Mucosa of rectum (tissue), 2 donors: ENCODE results near the gene MAST4.
"Not testable (repeated sequence)": the region's sequence is repeated elsewhere in the genome, so short reads cannot be mapped to it uniquely, and the experiment has no call there.

Source experiments
- H3K27ac ChIP-seq, 2 donors: one replicate each; pipeline ENCODE4 v1.7.0; 2013; ENCODE audit warnings: inconsistent platforms in 2 of 2, low read depth in 2 of 2, low read length in 2 of 2
- H3K27me3 ChIP-seq, 2 donors: one replicate each; pipeline ENCODE4 v1.7.0; 2013; ENCODE audit warnings: low read length in 2 of 2; ENCODE audit not compliant: control insufficient read depth in 2 of 2, insufficient read depth in 2 of 2
- H3K36me3 ChIP-seq, 2 donors: one replicate each; pipeline ENCODE4 v1.7.0; 2013; ENCODE audit warnings: low read length in 2 of 2; ENCODE audit not compliant: control insufficient read depth in 2 of 2, insufficient read depth in 2 of 2
- H3K4me1 ChIP-seq, 2 donors: one replicate each; pipeline ENCODE4 v1.7.0; 2013; ENCODE audit warnings: low read length in 2 of 2, mild to moderate bottlenecking in 1 of 2; ENCODE audit not compliant: control insufficient read depth in 2 of 2, insufficient read depth in 2 of 2
- H3K4me3 ChIP-seq, 2 donors: one replicate each; pipeline ENCODE4 v1.7.0; 2013; ENCODE audit warnings: low read length in 2 of 2
- H3K9ac ChIP-seq, 2 donors: one replicate each; pipeline ENCODE4 v1.7.0; 2013; ENCODE audit warnings: low read length in 2 of 2, low read depth in 1 of 2, mild to moderate bottlenecking in 1 of 2
- H3K9me3 ChIP-seq, 2 donors: one replicate each; pipeline ENCODE4 v1.7.0; 2013; ENCODE audit warnings: low read length in 2 of 2; ENCODE audit not compliant: control insufficient read depth in 2 of 2
- donor health status: healthy.
- donor health status: Normal muscosa, but diverticular disease.

The MAST4 gene

GRCh38 chr5:66739021-66739420 is 142.8 kb downstream of the MAST4 start:
- Histone ChIP-seq H3K27ac (no peak overlapping the region), H3K4me3 (no peak overlapping the region), H3K9me3 (no peaks in the 10 kb centered on the region)

GRCh38 chr5:66739951-66740350 is 143.8 kb downstream of the MAST4 start:
- Histone ChIP-seq H3K36me3 (no peaks in the 10 kb centered on the region), H3K4me3 (no peak overlapping the region), H3K9ac (no peak overlapping the region), H3K9me3 (no peaks in the 10 kb centered on the region), H3K27ac (no peak overlapping the region), H3K4me1 (peaks cover 5 to 7% of the 10 kb centered on the region in 2 donors), H3K27me3 (peaks cover 0 to 3% of the 10 kb centered on the region in 2 donors)

More at GRCh38 chr5:66739021-66739420, 142.8 kb downstream of the MAST4 start:
- Histone ChIP-seq H3K4me1 (peaks cover 5 to 7% of the 10 kb centered on the region in 2 donors), H3K9ac (no peak overlapping the region), H3K27me3 (no peaks in the 10 kb centered on the region), H3K36me3 (no peaks in the 10 kb centered on the region)

- H3K4me1 ChIP-seq, result peaks cover 5 to 7% of the 10 kb centered on the region in 2 donors
- no peak overlapping the region for H3K9ac ChIP-seq
- H3K27me3 ChIP-seq, result peaks cover 0 to 3% of the 10 kb centered on the region in 2 donors
- no peaks in the 10 kb centered on the region for H3K9me3 ChIP-seq
- no peak overlapping the region for H3K4me3 ChIP-seq
- no peak overlapping the region for H3K27ac ChIP-seq
- no peaks in the 10 kb centered on the region for H3K36me3 ChIP-seq
Measured at GRCh38 chr5:66741394-66741793, 145.2 kb downstream of the MAST4 start.

GRCh38 chr5:66742083-66742895 is 146.1 kb downstream of the MAST4 start:
- no peaks in the 10 kb centered on the region for H3K36me3 ChIP-seq

GRCh38 chr5:66742896-66743247 is 146.7 kb downstream of the MAST4 start:
- H3K4me3 ChIP-seq, result no peak overlapping the region
- H3K27me3 ChIP-seq, result peaks cover 0 to 3% of the 10 kb centered on the region in 2 donors
- H3K9me3 ChIP-seq, result no peaks in the 10 kb centered on the region
- H3K9ac ChIP-seq, result no peak overlapping the region
- no peaks in the 10 kb centered on the region for H3K36me3 ChIP-seq
- no peak overlapping the region for H3K27ac ChIP-seq
- H3K4me1 ChIP-seq, result peaks cover 5 to 7% of the 10 kb centered on the region in 2 donors

More at GRCh38 chr5:66742083-66742895, 146.1 kb downstream of the MAST4 start:
- Histone ChIP-seq H3K27me3 (peaks cover 0 to 3% of the 10 kb centered on the region in 2 donors), H3K27ac (no peak overlapping the region), H3K9ac (no peak overlapping the region), H3K4me3 (no peak overlapping the region), H3K9me3 (no peaks in the 10 kb centered on the region), H3K4me1 (peaks cover 5 to 7% of the 10 kb centered on the region in 2 donors)

GRCh38 chr5:66743344-66743743 is 147.2 kb downstream of the MAST4 start:
- Histone ChIP-seq H3K27me3 (peaks cover 0 to 3% of the 10 kb centered on the region in 2 donors), H3K4me1 (peaks cover 2 to 7% of the 10 kb centered on the region in 2 donors), H3K4me3 (no peak overlapping the region), H3K36me3 (no peaks in the 10 kb centered on the region), H3K27ac (no peak overlapping the region), H3K9ac (no peak overlapping the region), H3K9me3 (no peaks in the 10 kb centered on the region)

- H3K27me3 ChIP-seq, result peaks cover 0 to 3% of the 10 kb centered on the region in 2 donors
- no peaks in the 10 kb centered on the region for H3K9me3 ChIP-seq
- no peaks in the 10 kb centered on the region for H3K36me3 ChIP-seq
- H3K4me3 ChIP-seq, result no peak overlapping the region
- no peak overlapping the region for H3K9ac ChIP-seq
- H3K27ac ChIP-seq, result no peak overlapping the region
- peaks cover 0 to 7% of the 10 kb centered on the region in 2 donors for H3K4me1 ChIP-seq
Measured at GRCh38 chr5:66744040-66744439, 147.8 kb downstream of the MAST4 start.

- no peaks in the 10 kb centered on the region for H3K9me3 ChIP-seq
- H3K36me3 ChIP-seq, result no peaks in the 10 kb centered on the region
- H3K4me1 ChIP-seq, result peaks cover 0 to 7% of the 10 kb centered on the region in 2 donors
- H3K4me3 ChIP-seq, result no peak overlapping the region
- no peak overlapping the region for H3K27ac ChIP-seq
- H3K27me3 ChIP-seq, result peaks cover 0 to 3% of the 10 kb centered on the region in 2 donors
- no peak overlapping the region for H3K9ac ChIP-seq
Measured at GRCh38 chr5:66745297-66745696, 149.1 kb downstream of the MAST4 start.

GRCh38 chr5:66747607-66748006 is 151.4 kb downstream of the MAST4 start:
- Histone ChIP-seq H3K4me3 (no peak overlapping the region), H3K27me3 (peaks cover 0 to 3% of the 10 kb centered on the region in 2 donors), H3K9me3 (no peaks in the 10 kb centered on the region), H3K27ac (no peak overlapping the region), H3K9ac (no peak overlapping the region), H3K36me3 (no peaks in the 10 kb centered on the region), H3K4me1 (no peaks in the 10 kb centered on the region)

GRCh38 chr5:66752668-66753067 is 156.5 kb downstream of the MAST4 start:
- H3K27me3 ChIP-seq, result peaks cover 0 to 11% of the 10 kb centered on the region in 2 donors
- not testable (repeated sequence) for H3K4me1 ChIP-seq, H3K36me3 ChIP-seq, H3K9me3 ChIP-seq, H3K9ac ChIP-seq, H3K4me3 ChIP-seq, H3K27ac ChIP-seq
